Adrenal gland (tissue), 5 donors: ENCODE results near the gene AP4M1.

ENCODE experiments used
- POLR2A ChIP-seq, 2 donors: fragments of 450-650 bp; IDR thresholded peaks; one replicate each; pipeline ENCODE4 v1.6.1; 2017; ENCODE audit warnings: antibody characterized with exemption in 2 of 2, mild to moderate bottlenecking in 2 of 2, moderate library complexity in 1 of 2
- TF ChIP-seq, protein P1 (sequence below), 6 experiments: fragments of 450-650 bp in 4 of 6; fragments of 200-600 bp in 2 of 6; sonication (generic) in 1 of 6; IDR thresholded peaks; 1 replicate in 5 of 6; 2 replicates in 1 of 6; pipeline versions ENCODE4 v1.5.1 to v1.8.0; 2016 to 2021; ENCODE audit warnings: antibody characterized with exemption in 6 of 6, mild to moderate bottlenecking in 2 of 6, moderate library complexity in 1 of 6
- donor health status: DM: no; HTN: no; CAD: no.

DNA sequence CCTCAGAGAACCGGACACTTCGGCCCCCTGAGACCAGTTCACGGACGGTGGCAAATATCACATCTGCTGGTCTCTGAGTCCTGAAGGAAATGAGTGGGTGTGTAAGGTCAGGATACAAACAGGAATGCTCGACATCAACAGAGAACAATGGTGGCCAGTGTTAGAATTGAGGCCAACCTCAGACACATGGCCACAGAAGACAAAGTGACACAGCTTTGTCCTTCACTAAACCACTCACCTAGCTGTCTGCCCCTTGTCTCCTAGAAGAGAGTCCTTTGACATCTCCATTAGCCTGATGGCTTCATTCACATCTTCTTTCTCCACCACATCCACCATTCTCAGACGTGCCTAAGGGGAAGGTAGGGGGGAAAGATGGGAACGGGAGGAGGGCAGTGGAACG lies 8.4 kb upstream of the AP4M1 start:
- no peak for TF ChIP-seq POLR2A (IDR thresholded peaks at IDR 0.05)
- TF ChIP-seq, protein P1, sequence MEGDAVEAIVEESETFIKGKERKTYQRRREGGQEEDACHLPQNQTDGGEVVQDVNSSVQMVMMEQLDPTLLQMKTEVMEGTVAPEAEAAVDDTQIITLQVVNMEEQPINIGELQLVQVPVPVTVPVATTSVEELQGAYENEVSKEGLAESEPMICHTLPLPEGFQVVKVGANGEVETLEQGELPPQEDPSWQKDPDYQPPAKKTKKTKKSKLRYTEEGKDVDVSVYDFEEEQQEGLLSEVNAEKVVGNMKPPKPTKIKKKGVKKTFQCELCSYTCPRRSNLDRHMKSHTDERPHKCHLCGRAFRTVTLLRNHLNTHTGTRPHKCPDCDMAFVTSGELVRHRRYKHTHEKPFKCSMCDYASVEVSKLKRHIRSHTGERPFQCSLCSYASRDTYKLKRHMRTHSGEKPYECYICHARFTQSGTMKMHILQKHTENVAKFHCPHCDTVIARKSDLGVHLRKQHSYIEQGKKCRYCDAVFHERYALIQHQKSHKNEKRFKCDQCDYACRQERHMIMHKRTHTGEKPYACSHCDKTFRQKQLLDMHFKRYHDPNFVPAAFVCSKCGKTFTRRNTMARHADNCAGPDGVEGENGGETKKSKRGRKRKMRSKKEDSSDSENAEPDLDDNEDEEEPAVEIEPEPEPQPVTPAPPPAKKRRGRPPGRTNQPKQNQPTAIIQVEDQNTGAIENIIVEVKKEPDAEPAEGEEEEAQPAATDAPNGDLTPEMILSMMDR (IDR thresholded peaks at IDR 0.05): no peak
